ENCODE data around the gene RNF168. TPM values are rescaled to one million over a fixed set of nuclear protein-coding genes. Genes with fewer than 3 reads are reported as not detected.

Gene RNF168
- total and polyA plus RNA-seq, 4 donors: 7.2 to 25.7 (median 13.0) TPM

GRCh38 chr3:196498297-196498696, 5.3 kb downstream of the RNF168 start:
- DNase-seq (no peak), ATAC-seq (ENCODE audit: insufficient read depth, low FRiP score) (no peak)
- WGBS, 2 donors: 89 to 96% methylated on average over 8 of the region's 8 CpGs
- H3K36me3 ChIP-seq (ENCODE audit: control insufficient read depth in 4 of 4, insufficient read depth in 4 of 4, low read length in 4 of 4): peaks cover 0 to 10% (median 8%) of the 10 kb centered on the region in 4 donors
- no peak overlapping the region for H3K9ac ChIP-seq (ENCODE audit: insufficient read depth in 1 of 2, low read length in 2 of 2)
- no peak for TF ChIP-seq CTCF (IDR thresholded peaks at IDR 0.05; ENCODE audit: control extremely low read depth, extremely low read depth)
- no peaks in the 10 kb centered on the region for H3K9me3 ChIP-seq (ENCODE audit: control insufficient read depth in 4 of 4, insufficient read depth in 3 of 4, low read length in 3 of 4)
- peaks cover 0 to 16% (median 5%) of the 10 kb centered on the region in 5 donors for H3K4me1 ChIP-seq (ENCODE audit: control insufficient read depth in 5 of 5, insufficient read depth in 5 of 5, low read length in 5 of 5)
- H3K27ac ChIP-seq (ENCODE audit: low read depth in 1 of 2, low read length in 1 of 2): no peak overlapping the region
- no peaks in the 10 kb centered on the region for H3K27me3 ChIP-seq (ENCODE audit: control insufficient read depth in 3 of 3, insufficient read depth in 3 of 3, low read length in 2 of 3)
- no peak overlapping the region for H3K4me3 ChIP-seq

GRCh38 chr3:196496183-196496582, 7.4 kb downstream of the RNF168 start:
- Histone ChIP-seq H3K9ac (ENCODE audit: insufficient read depth in 1 of 2, low read length in 2 of 2) (no peak overlapping the region), H3K4me3 (no peak overlapping the region), H3K27me3 (ENCODE audit: control insufficient read depth in 3 of 3, insufficient read depth in 3 of 3, low read length in 2 of 3) (no peaks in the 10 kb centered on the region), H3K4me1 (ENCODE audit: control insufficient read depth in 5 of 5, insufficient read depth in 5 of 5, low read length in 5 of 5) (peaks cover 0 to 16% (median 5%) of the 10 kb centered on the region in 5 donors), H3K36me3 (ENCODE audit: control insufficient read depth in 4 of 4, insufficient read depth in 4 of 4, low read length in 4 of 4) (peaks cover 0 to 10% (median 8%) of the 10 kb centered on the region in 4 donors), H3K9me3 (ENCODE audit: control insufficient read depth in 4 of 4, insufficient read depth in 3 of 4, low read length in 3 of 4) (no peaks in the 10 kb centered on the region), H3K27ac (ENCODE audit: low read depth in 1 of 2, low read length in 1 of 2) (no peak overlapping the region)
- WGBS, 2 donors: 72 to 82% methylated on average over 4 of the region's 4 CpGs
- ATAC-seq (ENCODE audit: insufficient read depth, low FRiP score): no peak
- DNase-seq: no peak
- no peak for TF ChIP-seq CTCF (IDR thresholded peaks at IDR 0.05; ENCODE audit: control extremely low read depth, extremely low read depth)

- H3K4me3 ChIP-seq: no peak overlapping the region
- DNase-seq (no peak), ATAC-seq (ENCODE audit: insufficient read depth, low FRiP score) (no peak)
- H3K9ac ChIP-seq (ENCODE audit: insufficient read depth in 1 of 2, low read length in 2 of 2): no peak overlapping the region
- H3K9me3 ChIP-seq (ENCODE audit: control insufficient read depth in 4 of 4, insufficient read depth in 3 of 4, low read length in 3 of 4): no peaks in the 10 kb centered on the region
- peaks cover 0 to 6% (median 4%) of the 10 kb centered on the region in 4 donors for H3K36me3 ChIP-seq (ENCODE audit: control insufficient read depth in 4 of 4, insufficient read depth in 4 of 4, low read length in 4 of 4)
- TF ChIP-seq CTCF (IDR thresholded peaks at IDR 0.05; ENCODE audit: control extremely low read depth, extremely low read depth): no peak
- peaks cover 0 to 3% (median 0%) of the 10 kb centered on the region in 5 donors for H3K4me1 ChIP-seq (ENCODE audit: control insufficient read depth in 5 of 5, insufficient read depth in 5 of 5, low read length in 5 of 5)
- no peaks in the 10 kb centered on the region for H3K27me3 ChIP-seq (ENCODE audit: control insufficient read depth in 3 of 3, insufficient read depth in 3 of 3, low read length in 2 of 3)
- 95 to 98% methylated on average over 7 of the region's 7 CpGs for WGBS, 2 donors
- no peak overlapping the region for H3K27ac ChIP-seq (ENCODE audit: low read depth in 1 of 2, low read length in 1 of 2)
These were observed 10.3 kb downstream of the RNF168 start for GRCh38 chr3:196493292-196493691.

- no peaks in the 10 kb centered on the region for H3K27me3 ChIP-seq (ENCODE audit: control insufficient read depth in 3 of 3, insufficient read depth in 3 of 3, low read length in 2 of 3)
- 97 to 98% methylated on average over 2 of the region's 2 CpGs for WGBS, 2 donors
These were observed 11.5 kb downstream of the RNF168 start for GRCh38 chr3:196492080-196492479.

More at GRCh38 chr3:196492080-196492479, 11.5 kb downstream of the RNF168 start:
- H3K4me1 ChIP-seq (ENCODE audit: control insufficient read depth in 5 of 5, insufficient read depth in 5 of 5, low read length in 5 of 5): peaks cover 0 to 2% (median 0%) of the 10 kb centered on the region in 5 donors
- no peak for ATAC-seq (ENCODE audit: insufficient read depth, low FRiP score)
- H3K27ac ChIP-seq (ENCODE audit: low read depth in 1 of 2, low read length in 1 of 2): no peak overlapping the region
- H3K36me3 ChIP-seq (ENCODE audit: control insufficient read depth in 4 of 4, insufficient read depth in 4 of 4, low read length in 4 of 4): peaks cover 6 to 10% (median 6%) of the 10 kb centered on the region in 4 donors
- DNase-seq: no peak
- no peaks in the 10 kb centered on the region for H3K9me3 ChIP-seq (ENCODE audit: control insufficient read depth in 4 of 4, insufficient read depth in 3 of 4, low read length in 3 of 4)
- H3K9ac ChIP-seq (ENCODE audit: insufficient read depth in 1 of 2, low read length in 2 of 2): no peak overlapping the region
- H3K4me3 ChIP-seq: no peak overlapping the region
- TF ChIP-seq CTCF (IDR thresholded peaks at IDR 0.05; ENCODE audit: control extremely low read depth, extremely low read depth): no peak

All from lung (tissue), 12 donors.